NCI-H2196 treated with DMSO at 0.1 percent for 48 hours (cell line): ENCODE data around the gene ANKDD1A.

ENCODE experiments used
- DNase-seq: peaks from one replicate; lab custom pipeline; 2025; ENCODE audit not compliant: unreplicated experiment; lab: John Stamatoyannopoulos, UW

ANKDD1A gene

GRCh38 chr15:64911311-64912186, at the start of gene ANKDD1A:
TSS of gene ANKDD1A (plus strand) at chr15:64911902. CDS start at chr15:64911931, 29 bp downstream.
- peak; percentile 24 for DNase-seq

GRCh38 chr15:64861960-64862359, 49.7 kb upstream of the ANKDD1A start:
- no peak for DNase-seq

GRCh38 chr15:64862408-64862807, 49.3 kb upstream of the ANKDD1A start:
- no peak for DNase-seq

- DNase-seq = no peak
These were observed 47.6 kb upstream of the ANKDD1A start for GRCh38 chr15:64864068-64864467.

GRCh38 chr15:64865126-64865997, 46.3 kb upstream of the ANKDD1A start:
- no peak for DNase-seq

GRCh38 chr15:64865998-64866520, 45.6 kb upstream of the ANKDD1A start:
- no peak for DNase-seq

- DNase-seq = no peak
These were observed 42.2 kb upstream of the ANKDD1A start for GRCh38 chr15:64869501-64869900.

- no peak for DNase-seq
These were observed 41.3 kb upstream of the ANKDD1A start for GRCh38 chr15:64870353-64870752.

GRCh38 chr15:64875641-64876223, 36.0 kb upstream of the ANKDD1A start:
- DNase-seq = no peak

GRCh38 chr15:64877435-64877834, 34.3 kb upstream of the ANKDD1A start:
- no peak for DNase-seq

- no peak for DNase-seq
These were observed 33.0 kb upstream of the ANKDD1A start for GRCh38 chr15:64878705-64879104.

GRCh38 chr15:64883100-64883581, 28.6 kb upstream of the ANKDD1A start:
- no peak for DNase-seq

GRCh38 chr15:64883997-64884511, 27.6 kb upstream of the ANKDD1A start:
- DNase-seq = no peak

GRCh38 chr15:64884679-64885078, 27.0 kb upstream of the ANKDD1A start:
- no peak for DNase-seq

- no peak for DNase-seq
These were observed 23.4 kb upstream of the ANKDD1A start for GRCh38 chr15:64888336-64888735.

GRCh38 chr15:64891561-64891960, 20.1 kb upstream of the ANKDD1A start:
- DNase-seq = no peak

- DNase-seq = no peak
These were observed 18.8 kb upstream of the ANKDD1A start for GRCh38 chr15:64892847-64893403.

- DNase-seq = no peak
These were observed 18.0 kb upstream of the ANKDD1A start for GRCh38 chr15:64893481-64894394.

GRCh38 chr15:64894395-64895056, 17.2 kb upstream of the ANKDD1A start:
- no peak for DNase-seq
